SK-N-SH (cell line): ENCODE data around the gene SKI. TPM values are rescaled to one million over a fixed set of nuclear protein-coding genes. Genes with fewer than 3 reads are reported as not detected.

ENCODE experiments used
- CTCF ChIA-PET: fragments of 300-600, 350-600 bp; formaldehyde crosslinking; extraction: SDS; loops from one replicate; lab custom pipeline; 2021; lab: Yijun Ruan, JAX
- POLR2A ChIA-PET: fragments of 350-600 bp; sonication (Branson Sonifier 250); formaldehyde crosslinking; extraction: SDS; loops from one replicate; lab custom pipeline; 2020; ENCODE audit warnings: antibody characterized with exemption, inconsistent platforms; lab: Yijun Ruan, JAX
- DNase-seq: peaks from one replicate; pipeline ENCODE4 v3.0.0; 2012
- H2AFZ ChIP-seq: fragments of 200-600 bp; sonication (generic); 2 replicates; pipeline ENCODE4 v1.8.1; 2016; ENCODE audit warnings: antibody characterized with exemption, mild to moderate bottlenecking, low read depth
- H3F3A ChIP-seq: fragments of 200-600 bp; sonication (generic); replicated peaks from 2 replicates; pipeline ENCODE3; 2016; ENCODE audit warnings: antibody characterized with exemption, mild to moderate bottlenecking; ENCODE audit not compliant: insufficient read depth
- H3K27ac ChIP-seq, 2 experiments: fragments of 200-500 bp in 1 of 2; fragments of 200-600 bp in 1 of 2; sonication (Bioruptor generic) in 1 of 2; sonication (generic), shearing (Covaris generic) in 1 of 2; 2 replicates each; pipeline versions ENCODE4 v1.5.1 to v1.6.1; 2014 to 2016; ENCODE audit warnings: low read depth in 2 of 2, inconsistent platforms in 1 of 2, low read length in 1 of 2, mild to moderate bottlenecking in 1 of 2, mixed read lengths in 1 of 2
- H3K27me3 ChIP-seq: fragments of 200-600 bp; sonication (generic), shearing (Covaris generic); 2 replicates; pipeline ENCODE4 v1.6.1; 2016; ENCODE audit warnings: mixed run types; ENCODE audit not compliant: insufficient read depth
- H3K36me3 ChIP-seq, 2 experiments: fragments of 200-500 bp in 1 of 2; fragments of 200-600 bp in 1 of 2; sonication (Bioruptor generic) in 1 of 2; sonication (generic) in 1 of 2; replicated peaks in 1 of 2; 2 replicates each; pipeline versions ENCODE3 to v1.5.1; 2014 to 2016; ENCODE audit warnings: low read length in 1 of 2, mild to moderate bottlenecking in 1 of 2; ENCODE audit not compliant: insufficient read depth in 2 of 2, control insufficient read depth in 1 of 2
- H3K4me1 ChIP-seq, 2 experiments: fragments of 200-500 bp in 1 of 2; fragments of 200-600 bp in 1 of 2; sonication (Bioruptor generic) in 1 of 2; sonication (generic), shearing (Covaris generic) in 1 of 2; 2 replicates each; pipeline versions ENCODE4 v1.5.1 to v1.6.1; 2014 to 2016; ENCODE audit warnings: low read depth in 1 of 2, low read length in 1 of 2, mixed run types in 1 of 2; ENCODE audit not compliant: insufficient read depth in 2 of 2, control insufficient read depth in 1 of 2
- H3K4me2 ChIP-seq: fragments of 200-600 bp; sonication (generic), shearing (Covaris generic); 2 replicates; pipeline ENCODE4 v1.6.1; 2017; ENCODE audit warnings: mixed run types
- H3K4me3 ChIP-seq, 2 experiments: fragments of 200-500 bp in 1 of 2; fragments of 200-600 bp in 1 of 2; sonication (Bioruptor generic) in 1 of 2; sonication (generic), shearing (Covaris generic) in 1 of 2; 2 replicates each; pipeline versions ENCODE4 v1.5.1 to v1.8.1; 2014 to 2016; ENCODE audit warnings: low read depth in 2 of 2, inconsistent platforms in 1 of 2, low read length in 1 of 2, mild to moderate bottlenecking in 1 of 2, mixed read lengths in 1 of 2, moderate library complexity in 1 of 2
- H3K79me2 ChIP-seq: fragments of 200-600 bp; sonication (generic); 2 replicates; pipeline ENCODE4 v1.8.1; 2017; ENCODE audit warnings: mild to moderate bottlenecking; ENCODE audit not compliant: insufficient read depth
- H3K9ac ChIP-seq: fragments of 200-600 bp; sonication (generic); 2 replicates; pipeline ENCODE4 v1.6.1; 2017; ENCODE audit warnings: mixed run types
- H3K9me2 ChIP-seq: fragments of 200-600 bp; sonication (generic); 2 replicates; pipeline ENCODE4 v1.6.1; 2017; ENCODE audit warnings: mixed run types
- H3K9me3 ChIP-seq: fragments of 200-600 bp; sonication (generic); 2 replicates; pipeline ENCODE4 v1.6.1; 2017; ENCODE audit warnings: mixed run types, mild to moderate bottlenecking, moderate library complexity
- H4K20me1 ChIP-seq: fragments of 200-600 bp; sonication (generic); 2 replicates; pipeline ENCODE4 v1.6.1; 2017; ENCODE audit warnings: mild to moderate bottlenecking, mixed run types; ENCODE audit not compliant: insufficient read depth
- CHD2 ChIP-seq: fragments of 150-350 bp; IDR thresholded peaks from 2 replicates; pipeline ENCODE4 v1.6.1; 2018; ENCODE audit warnings: low read length; ENCODE audit not compliant: partially characterized antibody
- ELF1 ChIP-seq: IDR thresholded peaks from 2 replicates; pipeline ENCODE4 v1.4.0; 2012
- FOXM1 ChIP-seq: IDR thresholded peaks from 2 replicates; pipeline ENCODE4 v1.4.0; 2012; ENCODE audit warnings: low read depth, mild to moderate bottlenecking
- GATA2 ChIP-seq: sonication (generic); formaldehyde crosslinking; IDR thresholded peaks from 2 replicates; pipeline ENCODE4 v1.5.0; 2020; ENCODE audit warnings: mild to moderate bottlenecking, missing genetic modification reagents
- JUND ChIP-seq: IDR thresholded peaks from 2 replicates; pipeline ENCODE4 v1.4.0; 2012
- MEF2A ChIP-seq: IDR thresholded peaks from 2 replicates; pipeline ENCODE4 v1.4.0; 2012; ENCODE audit warnings: low read depth, borderline replicate concordance
- NFIC ChIP-seq: IDR thresholded peaks from 2 replicates; pipeline ENCODE4 v1.4.0; 2012; ENCODE audit warnings: borderline replicate concordance
- POLR2AphosphoS5 ChIP-seq: IDR thresholded peaks from 2 replicates; pipeline ENCODE4 v1.6.1; 2012; ENCODE audit warnings: low read depth, low read length
- RAD21 ChIP-seq: IDR thresholded peaks from 2 replicates; pipeline ENCODE4 v1.6.1; 2012; ENCODE audit warnings: mild to moderate bottlenecking, low read length
- RFX5 ChIP-seq: IDR thresholded peaks from 2 replicates; pipeline ENCODE4 v1.6.1; 2012; ENCODE audit warnings: mild to moderate bottlenecking, improper control_type of control experiment, low read length
- RXRA ChIP-seq: IDR thresholded peaks from 2 replicates; pipeline ENCODE4 v1.4.0; 2012; ENCODE audit warnings: low read depth, mild to moderate bottlenecking, borderline replicate concordance
- SIN3A ChIP-seq: IDR thresholded peaks from 2 replicates; pipeline ENCODE4 v1.6.1; 2012; ENCODE audit warnings: low read depth, mild to moderate bottlenecking, low read length, moderate library complexity, borderline replicate concordance
- SMC3 ChIP-seq: IDR thresholded peaks from 2 replicates; pipeline ENCODE4 v1.6.1; 2012; ENCODE audit warnings: low read depth, low read length, improper control_type of control experiment
- TCF12 ChIP-seq: IDR thresholded peaks from 2 replicates; pipeline ENCODE4 v1.4.0; 2012
- TEAD4 ChIP-seq: IDR thresholded peaks from 2 replicates; pipeline ENCODE4 v1.4.0; 2012; ENCODE audit warnings: mild to moderate bottlenecking, borderline replicate concordance; ENCODE audit not compliant: insufficient read depth
- YY1 ChIP-seq: IDR thresholded peaks from 2 replicates; pipeline ENCODE4 v1.4.0; 2012; ENCODE audit warnings: low read depth, mild to moderate bottlenecking
- WGBS: methylation state at CpG from one replicate; pipeline ENCODE4 v1.1.6; 2017; ENCODE audit warnings: low lambda C conversion rate; 5-methylcytosine and 5-hydroxymethylcytosine counted together
- polyA plus RNA-seq, 3 experiments: library from polyadenylated mRNA; depleted of rRNA; stranded (reverse); fragments of >200 nt; gene quantifications; 2 replicates each; pipeline ENCODE4 v1.2.3, GENCODE V29; 2012
- TF ChIP-seq, protein P1 (sequence below): IDR thresholded peaks from 2 replicates; pipeline ENCODE4 v1.4.0; 2012; ENCODE audit warnings: low read depth, borderline replicate concordance
- TF ChIP-seq, protein P2 (sequence below): IDR thresholded peaks from 2 replicates; pipeline ENCODE4; 2012
- TF ChIP-seq, protein P3 (sequence below): fragments of 150-350 bp; IDR thresholded peaks from 2 replicates; pipeline ENCODE4 v1.6.1; 2016; ENCODE audit warnings: mild to moderate bottlenecking, low read depth, low read length
- TF ChIP-seq, protein P4 (sequence below): fragments of 150-350 bp; IDR thresholded peaks from 2 replicates; pipeline ENCODE4 v1.6.1; 2017; ENCODE audit warnings: antibody characterized with exemption, low read length, low read depth, borderline replicate concordance

Gene SKI
- polyA plus RNA-seq, 1 of the 3 experiments (the other 2 are of a cell fraction), result 7.2 TPM

DNA sequence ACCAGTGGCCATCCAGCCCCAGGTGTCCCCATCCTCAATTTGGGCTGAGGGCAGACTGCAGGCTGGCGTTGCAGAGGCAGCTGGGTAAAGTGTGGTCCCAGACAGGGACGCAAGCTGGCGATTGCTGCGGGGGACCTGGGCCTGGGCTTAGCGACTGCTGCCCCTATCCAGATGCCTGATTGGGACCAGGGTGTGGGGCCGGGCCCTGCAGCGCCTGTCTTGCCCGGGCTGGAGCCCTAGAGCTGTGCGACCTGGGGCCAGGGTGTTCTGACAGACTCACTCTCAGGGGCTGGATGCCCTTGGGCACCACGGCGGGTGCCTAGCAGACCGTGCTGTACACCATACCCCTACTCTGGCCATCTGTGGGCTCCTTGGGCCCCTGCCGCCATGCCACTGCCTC lies 17.3 kb upstream of the SKI start (continued):
- TF ChIP-seq RFX5 (no peak), SIN3A (no peak)

DNA sequence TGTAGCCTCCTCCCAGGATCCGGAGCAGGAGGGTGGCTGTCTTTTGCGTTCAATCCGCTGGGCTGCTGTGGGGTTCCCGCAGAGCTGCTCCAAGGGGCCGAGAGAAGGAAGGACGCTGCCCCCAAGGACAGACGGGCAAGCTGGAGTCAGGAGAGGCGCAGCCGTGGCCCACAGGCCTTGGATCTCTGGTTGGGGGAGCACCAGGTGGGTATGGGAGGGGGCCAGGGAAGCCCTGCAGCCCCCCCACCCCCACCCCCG lies 15.9 kb upstream of the SKI start:
- WGBS, result 80% methylated on average over 8 of the region's 10 CpGs
- Histone ChIP-seq H3K9me3 (no peaks in the 10 kb centered on the region), H3K79me2 (no peaks in the 10 kb centered on the region), H3K4me1 (peaks cover 19 to 41% of the 10 kb centered on the region in 2 experiments; a peak in 2 of 4 replicates), H3K9ac (peak overlapping the region; percentile 46; the same call in 1 of the 2 replicates), H2AFZ (no peak overlapping the region), H3K27me3 (no peaks in the 10 kb centered on the region), H3K4me3 (no peak overlapping the region), H3K36me3 (no peaks in the 10 kb centered on the region), H3K4me2 (peak overlapping the region; percentile 24; the same call in 1 of the 2 replicates), H3K27ac (peak overlapping the region; percentile 9 to 84; a peak in 2 of 4 replicates), H4K20me1 (no peaks in the 10 kb centered on the region), H3K9me2 (no peaks in the 10 kb centered on the region), H3F3A (peaks cover 11% of the 10 kb centered on the region)
- no peak for DNase-seq
- POLR2A ChIA-PET, result no interaction called here
- TF ChIP-seq JUND (no peak), FOXM1 (no peak), TEAD4 (no peak), SMC3 (no peak), RAD21 (no peak), MEF2A (no peak), TCF12 (no peak), YY1 (no peak), POLR2AphosphoS5 (no peak), NFIC (no peak), GATA2 (no peak), CHD2 (no peak), RXRA (no peak), ELF1 (no peak)
- TF ChIP-seq, protein P1, sequence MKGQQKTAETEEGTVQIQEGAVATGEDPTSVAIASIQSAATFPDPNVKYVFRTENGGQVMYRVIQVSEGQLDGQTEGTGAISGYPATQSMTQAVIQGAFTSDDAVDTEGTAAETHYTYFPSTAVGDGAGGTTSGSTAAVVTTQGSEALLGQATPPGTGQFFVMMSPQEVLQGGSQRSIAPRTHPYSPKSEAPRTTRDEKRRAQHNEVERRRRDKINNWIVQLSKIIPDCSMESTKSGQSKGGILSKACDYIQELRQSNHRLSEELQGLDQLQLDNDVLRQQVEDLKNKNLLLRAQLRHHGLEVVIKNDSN, result no peak
- TF ChIP-seq, protein P2, sequence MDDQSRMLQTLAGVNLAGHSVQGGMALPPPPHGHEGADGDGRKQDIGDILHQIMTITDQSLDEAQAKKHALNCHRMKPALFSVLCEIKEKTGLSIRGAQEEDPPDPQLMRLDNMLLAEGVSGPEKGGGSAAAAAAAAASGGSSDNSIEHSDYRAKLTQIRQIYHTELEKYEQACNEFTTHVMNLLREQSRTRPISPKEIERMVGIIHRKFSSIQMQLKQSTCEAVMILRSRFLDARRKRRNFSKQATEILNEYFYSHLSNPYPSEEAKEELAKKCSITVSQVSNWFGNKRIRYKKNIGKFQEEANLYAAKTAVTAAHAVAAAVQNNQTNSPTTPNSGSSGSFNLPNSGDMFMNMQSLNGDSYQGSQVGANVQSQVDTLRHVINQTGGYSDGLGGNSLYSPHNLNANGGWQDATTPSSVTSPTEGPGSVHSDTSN, result no peak
- TF ChIP-seq, protein P3, sequence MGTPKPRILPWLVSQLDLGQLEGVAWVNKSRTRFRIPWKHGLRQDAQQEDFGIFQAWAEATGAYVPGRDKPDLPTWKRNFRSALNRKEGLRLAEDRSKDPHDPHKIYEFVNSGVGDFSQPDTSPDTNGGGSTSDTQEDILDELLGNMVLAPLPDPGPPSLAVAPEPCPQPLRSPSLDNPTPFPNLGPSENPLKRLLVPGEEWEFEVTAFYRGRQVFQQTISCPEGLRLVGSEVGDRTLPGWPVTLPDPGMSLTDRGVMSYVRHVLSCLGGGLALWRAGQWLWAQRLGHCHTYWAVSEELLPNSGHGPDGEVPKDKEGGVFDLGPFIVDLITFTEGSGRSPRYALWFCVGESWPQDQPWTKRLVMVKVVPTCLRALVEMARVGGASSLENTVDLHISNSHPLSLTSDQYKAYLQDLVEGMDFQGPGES, result no peak
- TF ChIP-seq, protein P4, sequence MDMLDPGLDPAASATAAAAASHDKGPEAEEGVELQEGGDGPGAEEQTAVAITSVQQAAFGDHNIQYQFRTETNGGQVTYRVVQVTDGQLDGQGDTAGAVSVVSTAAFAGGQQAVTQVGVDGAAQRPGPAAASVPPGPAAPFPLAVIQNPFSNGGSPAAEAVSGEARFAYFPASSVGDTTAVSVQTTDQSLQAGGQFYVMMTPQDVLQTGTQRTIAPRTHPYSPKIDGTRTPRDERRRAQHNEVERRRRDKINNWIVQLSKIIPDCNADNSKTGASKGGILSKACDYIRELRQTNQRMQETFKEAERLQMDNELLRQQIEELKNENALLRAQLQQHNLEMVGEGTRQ, result no peak
- CTCF ChIA-PET, result interaction anchor here (1.4 to 1.9 kb wide), 3 partner anchors 17 to 114 kb away, joined by 5 to 10 read pairs (median 6); partner anchors contain the start of gene FAAP20
